ENCODE measurements around the gene SHISA9. TPM values are rescaled to one million over a fixed set of nuclear protein-coding genes. Genes with fewer than 3 reads are reported as not detected.

Gene SHISA9
- total RNA-seq, 1 experiment from 2014 or later = not detected

GRCh38 chr16:12994402-12994801, 93.0 kb downstream of the SHISA9 start:
- Histone ChIP-seq H3K4me1 (ENCODE audit: low read length) (no peaks in the 10 kb centered on the region), H3K36me3 (ENCODE audit: insufficient read depth, low read length) (no peaks in the 10 kb centered on the region), H4K20me1 (ENCODE audit: insufficient read depth, low read depth, low read length) (no peaks in the 10 kb centered on the region), H3K9me2 (replicated peaks; ENCODE audit: insufficient read depth, low read length) (no peaks in the 10 kb centered on the region), H3K9ac (ENCODE audit: low read length) (no peak overlapping the region), H3K4me3 (ENCODE audit: low read length) (no peak overlapping the region), H2AFZ (ENCODE audit: low read length) (no peak overlapping the region), H3K79me2 (ENCODE audit: low read length) (no peaks in the 10 kb centered on the region), H3K27me3 (ENCODE audit: low read length) (no peaks in the 10 kb centered on the region), H3K27ac (ENCODE audit: low read length) (no peak overlapping the region), H3K9me3 (ENCODE audit: low read length) (no peaks in the 10 kb centered on the region), H3K4me2 (ENCODE audit: low read depth, low read length, poor library complexity, severe bottlenecking) (no peak overlapping the region)
- DNase-seq = no peak

DNA sequence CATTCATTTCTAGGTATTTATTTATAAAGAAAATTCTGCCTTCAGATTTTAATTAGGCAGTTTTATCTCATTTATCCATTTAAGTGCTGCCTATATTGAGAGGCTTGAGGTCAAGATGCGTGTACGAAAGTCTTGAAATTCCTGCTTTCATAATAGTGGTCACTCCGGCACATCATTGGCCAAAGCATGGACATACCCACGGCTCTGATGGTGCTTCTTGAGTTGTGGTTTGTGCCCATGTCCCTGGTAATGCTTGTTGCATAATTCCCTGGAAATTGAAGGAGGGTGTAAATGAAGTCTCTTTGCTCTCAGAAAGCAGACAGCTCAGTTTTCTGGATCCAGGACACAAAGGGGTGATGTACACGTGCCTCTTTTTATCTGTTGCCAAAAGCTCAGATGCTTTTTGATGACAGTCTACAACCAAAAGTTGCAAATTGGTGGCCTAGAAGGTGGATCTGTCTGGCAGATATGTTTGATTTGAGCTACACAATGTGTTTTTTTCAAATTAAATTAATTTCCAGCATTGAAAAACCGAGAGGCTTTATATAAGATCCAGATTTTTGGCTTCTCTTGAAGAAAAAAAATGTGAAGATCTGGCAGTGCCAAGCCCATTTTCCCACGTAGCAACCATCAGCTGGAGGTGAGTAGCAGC, 94.4 kb downstream of the SHISA9 start:
- H3K4me2 ChIP-seq (ENCODE audit: low read depth, low read length, poor library complexity, severe bottlenecking) = no peak overlapping the region
- H4K20me1 ChIP-seq (ENCODE audit: insufficient read depth, low read depth, low read length) = no peaks in the 10 kb centered on the region
- no peaks in the 10 kb centered on the region for H3K79me2 ChIP-seq (ENCODE audit: low read length)

GRCh38 chr16:12998361-12999085, 97.1 kb downstream of the SHISA9 start:
- DNase-seq = no peak
- H3K9ac ChIP-seq (ENCODE audit: low read length) = no peak overlapping the region
- H3K4me3 ChIP-seq (ENCODE audit: low read length) = no peak overlapping the region
- no peaks in the 10 kb centered on the region for H3K27me3 ChIP-seq (ENCODE audit: low read length)
- H3K4me2 ChIP-seq (ENCODE audit: low read depth, low read length, poor library complexity, severe bottlenecking) = no peak overlapping the region
- H3K36me3 ChIP-seq (ENCODE audit: insufficient read depth, low read length) = no peaks in the 10 kb centered on the region
- no peak overlapping the region for H3K27ac ChIP-seq (ENCODE audit: low read length)
- no peak overlapping the region for H2AFZ ChIP-seq (ENCODE audit: low read length)
- no peaks in the 10 kb centered on the region for H4K20me1 ChIP-seq (ENCODE audit: insufficient read depth, low read depth, low read length)
- no peaks in the 10 kb centered on the region for H3K4me1 ChIP-seq (ENCODE audit: low read length)
- no peaks in the 10 kb centered on the region for H3K9me3 ChIP-seq (ENCODE audit: low read length)
- no peaks in the 10 kb centered on the region for H3K79me2 ChIP-seq (ENCODE audit: low read length)
- H3K9me2 ChIP-seq (replicated peaks; ENCODE audit: insufficient read depth, low read length) = no peaks in the 10 kb centered on the region

More for the DNA sequence above, 94.4 kb downstream of the SHISA9 start:
- no peaks in the 10 kb centered on the region for H3K9me2 ChIP-seq (replicated peaks; ENCODE audit: insufficient read depth, low read length)
- H3K36me3 ChIP-seq (ENCODE audit: insufficient read depth, low read length) = no peaks in the 10 kb centered on the region
- H3K4me1 ChIP-seq (ENCODE audit: low read length) = no peaks in the 10 kb centered on the region
- no peak overlapping the region for H3K27ac ChIP-seq (ENCODE audit: low read length)
- H3K9ac ChIP-seq (ENCODE audit: low read length) = no peak overlapping the region
- no peak overlapping the region for H3K4me3 ChIP-seq (ENCODE audit: low read length)
- H3K9me3 ChIP-seq (ENCODE audit: low read length) = no peaks in the 10 kb centered on the region
- no peak overlapping the region for H2AFZ ChIP-seq (ENCODE audit: low read length)
- no peaks in the 10 kb centered on the region for H3K27me3 ChIP-seq (ENCODE audit: low read length)
- no peak for DNase-seq

DNA sequence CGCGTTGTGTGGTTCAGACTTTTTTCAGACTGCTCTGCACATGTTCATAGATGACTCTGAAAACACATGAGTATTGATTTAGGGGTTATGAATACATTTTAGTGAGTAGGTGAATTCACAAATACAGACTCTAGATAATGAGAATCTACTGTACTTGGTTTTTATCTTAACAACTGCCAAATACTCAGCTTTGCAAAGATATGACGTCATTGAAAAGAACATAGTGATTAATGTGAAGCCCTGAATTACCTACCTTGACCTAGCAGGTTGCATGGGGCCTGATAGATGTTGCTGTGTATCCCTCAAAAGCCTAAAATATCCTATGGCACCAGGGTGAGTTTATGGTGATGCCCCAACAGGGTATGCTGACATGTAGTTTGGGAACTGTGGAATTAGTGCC, 98.0 kb downstream of the SHISA9 start:
- H3K4me3 ChIP-seq (ENCODE audit: low read length) = no peak overlapping the region
- no peak overlapping the region for H3K27ac ChIP-seq (ENCODE audit: low read length)
- no peak for DNase-seq
- no peaks in the 10 kb centered on the region for H3K4me1 ChIP-seq (ENCODE audit: low read length)
- H3K36me3 ChIP-seq (ENCODE audit: insufficient read depth, low read length) = no peaks in the 10 kb centered on the region
- no peaks in the 10 kb centered on the region for H4K20me1 ChIP-seq (ENCODE audit: insufficient read depth, low read depth, low read length)
- no peak overlapping the region for H3K9ac ChIP-seq (ENCODE audit: low read length)
- no peak overlapping the region for H3K4me2 ChIP-seq (ENCODE audit: low read depth, low read length, poor library complexity, severe bottlenecking)
- no peak overlapping the region for H2AFZ ChIP-seq (ENCODE audit: low read length)
- H3K9me3 ChIP-seq (ENCODE audit: low read length) = no peaks in the 10 kb centered on the region
- H3K9me2 ChIP-seq (replicated peaks; ENCODE audit: insufficient read depth, low read length) = no peaks in the 10 kb centered on the region
- H3K79me2 ChIP-seq (ENCODE audit: low read length) = no peaks in the 10 kb centered on the region
- no peaks in the 10 kb centered on the region for H3K27me3 ChIP-seq (ENCODE audit: low read length)

GRCh38 chr16:13005721-13006247, 104.4 kb downstream of the SHISA9 start:
- H3K9me2 ChIP-seq (replicated peaks; ENCODE audit: insufficient read depth, low read length) = no peaks in the 10 kb centered on the region
- DNase-seq = no peak
- no peaks in the 10 kb centered on the region for H3K4me1 ChIP-seq (ENCODE audit: low read length)
- no peaks in the 10 kb centered on the region for H3K36me3 ChIP-seq (ENCODE audit: insufficient read depth, low read length)
- H3K9ac ChIP-seq (ENCODE audit: low read length) = no peak overlapping the region
- no peak overlapping the region for H3K4me2 ChIP-seq (ENCODE audit: low read depth, low read length, poor library complexity, severe bottlenecking)
- no peak overlapping the region for H2AFZ ChIP-seq (ENCODE audit: low read length)
- H4K20me1 ChIP-seq (ENCODE audit: insufficient read depth, low read depth, low read length) = no peaks in the 10 kb centered on the region
- no peaks in the 10 kb centered on the region for H3K9me3 ChIP-seq (ENCODE audit: low read length)
- no peak overlapping the region for H3K4me3 ChIP-seq (ENCODE audit: low read length)
- no peak overlapping the region for H3K27ac ChIP-seq (ENCODE audit: low read length)
- H3K79me2 ChIP-seq (ENCODE audit: low read length) = no peaks in the 10 kb centered on the region
- no peaks in the 10 kb centered on the region for H3K27me3 ChIP-seq (ENCODE audit: low read length)

DNA sequence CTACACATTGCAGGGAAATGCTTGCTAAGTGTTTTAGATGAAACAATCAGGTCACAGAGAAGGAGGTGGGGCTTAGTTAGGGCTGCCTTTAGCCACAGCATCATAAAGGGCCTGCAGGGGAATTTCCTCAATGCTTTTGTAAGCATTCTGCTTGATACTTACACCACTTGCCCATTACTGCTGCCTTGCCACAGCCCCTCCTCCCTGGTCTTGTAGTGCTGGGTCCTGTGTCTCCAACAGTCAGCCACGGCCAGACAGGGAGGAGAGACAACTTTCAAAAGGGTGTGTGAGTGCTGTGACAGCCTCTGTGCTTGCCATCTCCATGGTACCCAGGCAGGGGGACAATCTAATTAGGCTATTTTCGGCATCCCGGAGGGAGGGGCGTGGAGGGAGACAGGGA, 111.2 kb downstream of the SHISA9 start:
- Histone ChIP-seq H3K36me3 (ENCODE audit: insufficient read depth, low read length) (no peaks in the 10 kb centered on the region), H3K4me3 (ENCODE audit: low read length) (no peak overlapping the region), H3K27ac (ENCODE audit: low read length) (no peak overlapping the region), H4K20me1 (ENCODE audit: insufficient read depth, low read depth, low read length) (no peaks in the 10 kb centered on the region), H3K9me2 (replicated peaks; ENCODE audit: insufficient read depth, low read length) (no peaks in the 10 kb centered on the region), H3K4me2 (ENCODE audit: low read depth, low read length, poor library complexity, severe bottlenecking) (no peak overlapping the region), H3K4me1 (ENCODE audit: low read length) (no peaks in the 10 kb centered on the region), H3K9me3 (ENCODE audit: low read length) (no peaks in the 10 kb centered on the region), H3K79me2 (ENCODE audit: low read length) (no peaks in the 10 kb centered on the region), H3K27me3 (ENCODE audit: low read length) (no peaks in the 10 kb centered on the region), H3K9ac (ENCODE audit: low read length) (no peak overlapping the region), H2AFZ (ENCODE audit: low read length) (no peak overlapping the region)
- no peak for DNase-seq

GRCh38 chr16:13013043-13013442, 111.6 kb downstream of the SHISA9 start:
- Histone ChIP-seq H3K79me2 (ENCODE audit: low read length) (no peaks in the 10 kb centered on the region), H3K27me3 (ENCODE audit: low read length) (no peaks in the 10 kb centered on the region), H2AFZ (ENCODE audit: low read length) (no peak overlapping the region), H3K9ac (ENCODE audit: low read length) (no peak overlapping the region), H3K36me3 (ENCODE audit: insufficient read depth, low read length) (no peaks in the 10 kb centered on the region), H4K20me1 (ENCODE audit: insufficient read depth, low read depth, low read length) (no peaks in the 10 kb centered on the region), H3K9me3 (ENCODE audit: low read length) (no peaks in the 10 kb centered on the region), H3K4me3 (ENCODE audit: low read length) (no peak overlapping the region), H3K27ac (ENCODE audit: low read length) (no peak overlapping the region), H3K9me2 (replicated peaks; ENCODE audit: insufficient read depth, low read length) (no peaks in the 10 kb centered on the region), H3K4me2 (ENCODE audit: low read depth, low read length, poor library complexity, severe bottlenecking) (no peak overlapping the region), H3K4me1 (ENCODE audit: low read length) (no peaks in the 10 kb centered on the region)
- no peak for DNase-seq

DNA sequence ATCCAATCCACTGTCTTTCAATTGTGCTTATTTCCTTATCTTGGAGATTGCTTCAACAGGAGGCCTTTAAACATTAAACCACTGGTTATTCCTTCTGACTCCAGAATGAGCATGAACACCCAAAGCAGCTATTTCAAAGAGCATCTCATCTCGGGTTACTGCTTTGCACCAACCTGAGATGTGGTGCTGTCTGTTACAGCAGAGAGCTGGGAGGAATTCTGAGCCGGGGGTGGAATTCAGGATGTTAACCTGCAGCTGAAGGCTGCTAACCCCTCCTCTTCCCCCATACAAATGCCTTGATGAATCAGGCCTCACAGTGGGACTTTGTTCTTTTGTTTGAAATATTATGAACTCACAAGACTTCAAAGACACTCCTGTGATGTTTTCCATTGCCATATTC, 113.1 kb downstream of the SHISA9 start:
- Histone ChIP-seq H3K4me2 (ENCODE audit: low read depth, low read length, poor library complexity, severe bottlenecking) (no peak overlapping the region), H3K9me3 (ENCODE audit: low read length) (no peaks in the 10 kb centered on the region), H2AFZ (ENCODE audit: low read length) (no peak overlapping the region), H3K4me1 (ENCODE audit: low read length) (no peaks in the 10 kb centered on the region), H3K36me3 (ENCODE audit: insufficient read depth, low read length) (no peaks in the 10 kb centered on the region), H3K27me3 (ENCODE audit: low read length) (no peaks in the 10 kb centered on the region), H3K9ac (ENCODE audit: low read length) (no peak overlapping the region), H4K20me1 (ENCODE audit: insufficient read depth, low read depth, low read length) (no peaks in the 10 kb centered on the region), H3K9me2 (replicated peaks; ENCODE audit: insufficient read depth, low read length) (no peaks in the 10 kb centered on the region), H3K27ac (ENCODE audit: low read length) (no peak overlapping the region), H3K79me2 (ENCODE audit: low read length) (no peaks in the 10 kb centered on the region), H3K4me3 (ENCODE audit: low read length) (no peak overlapping the region)
- DNase-seq = no peak

Measured in Karpas-422 (cell line).